ENCODE results near the gene WNT7B. TPM values are rescaled to one million over a fixed set of nuclear protein-coding genes. Genes with fewer than 3 reads are reported as not detected.

The WNT7B gene
- total RNA-seq, 1 donor from 2014 or later: not detected

- DNase-seq: no peak
- intact Hi-C loops (cut with DNase I): no loop called here
- ATAC-seq (ENCODE audit: poor library complexity): no peak
These were observed 11.9 kb downstream of the WNT7B start for GRCh38 chr22:45964926-45965527.

GRCh38 chr22:45964372-45964771 is 12.6 kb downstream of the WNT7B start:
- intact Hi-C loops (cut with DNase I): no loop called here
- ATAC-seq (ENCODE audit: poor library complexity): no peak
- DNase-seq: no peak

GRCh38 chr22:45963821-45964220 is 13.1 kb downstream of the WNT7B start:
- intact Hi-C loops (cut with DNase I): no loop called here
- ATAC-seq (ENCODE audit: poor library complexity): no peak
- no peak for DNase-seq

- no peak for DNase-seq
- intact Hi-C loops (cut with DNase I): no loop called here
- ATAC-seq (ENCODE audit: poor library complexity): no peak
These were observed 14.1 kb downstream of the WNT7B start for GRCh38 chr22:45962756-45963324.

GRCh38 chr22:45962434-45962718 is 14.6 kb downstream of the WNT7B start:
- DNase-seq: no peak
- intact Hi-C loops (cut with DNase I): no loop called here

GRCh38 chr22:45961679-45962433 is 15.1 kb downstream of the WNT7B start:
- no peak for DNase-seq
- ATAC-seq (ENCODE audit: poor library complexity): no peak
- intact Hi-C loops (cut with DNase I): no loop called here

More at GRCh38 chr22:45962434-45962718, 14.6 kb downstream of the WNT7B start:
- ATAC-seq (ENCODE audit: poor library complexity): no peak

- ATAC-seq (ENCODE audit: poor library complexity) (no peak), DNase-seq (no peak)
- intact Hi-C loops (cut with DNase I): no loop called here
These were observed 16.2 kb downstream of the WNT7B start for GRCh38 chr22:45960477-45961386.

GRCh38 chr22:45959719-45960476 is 17.1 kb downstream of the WNT7B start:
- no peak for ATAC-seq (ENCODE audit: poor library complexity)
- intact Hi-C loops (cut with DNase I): no loop called here
- DNase-seq: no peak

GRCh38 chr22:45958971-45959370 is 18.0 kb downstream of the WNT7B start:
- intact Hi-C loops (cut with DNase I): no loop called here
- ATAC-seq (ENCODE audit: poor library complexity) (no peak), DNase-seq (no peak)

GRCh38 chr22:45957826-45958225 is 19.1 kb downstream of the WNT7B start:
- DNase-seq: no peak
- intact Hi-C loops (cut with DNase I): no loop called here
- ATAC-seq (ENCODE audit: poor library complexity): no peak

- no peak for ATAC-seq (ENCODE audit: poor library complexity)
- intact Hi-C loops (cut with DNase I): no loop called here
- no peak for DNase-seq
These were observed 23.8 kb downstream of the WNT7B start for GRCh38 chr22:45953178-45953577.

GRCh38 chr22:45952553-45952952 is 24.4 kb downstream of the WNT7B start:
- DNase-seq (no peak), ATAC-seq (ENCODE audit: poor library complexity) (no peak)
- intact Hi-C loops (cut with DNase I): no loop called here

GRCh38 chr22:45952151-45952550 is 24.8 kb downstream of the WNT7B start:
- intact Hi-C loops (cut with DNase I): no loop called here
- ATAC-seq (ENCODE audit: poor library complexity): no peak
- no peak for DNase-seq

- no peak for DNase-seq
- intact Hi-C loops (cut with DNase I): no loop called here
- ATAC-seq (ENCODE audit: poor library complexity): no peak
These were observed 27.1 kb downstream of the WNT7B start for GRCh38 chr22:45949891-45950290.

GRCh38 chr22:45949258-45949870 is 27.6 kb downstream of the WNT7B start:
- DNase-seq (no peak), ATAC-seq (ENCODE audit: poor library complexity) (no peak)
- intact Hi-C loops (cut with DNase I): no loop called here

- DNase-seq: no peak
- intact Hi-C loops (cut with DNase I): no loop called here
These were observed 28.8 kb downstream of the WNT7B start for GRCh38 chr22:45948081-45948648.

GRCh38 chr22:45946805-45947600 is 30.0 kb downstream of the WNT7B start:
- no peak for ATAC-seq (ENCODE audit: poor library complexity)
- intact Hi-C loops (cut with DNase I): no loop called here
- DNase-seq: no peak

More at GRCh38 chr22:45948081-45948648, 28.8 kb downstream of the WNT7B start:
- no peak for ATAC-seq (ENCODE audit: poor library complexity)

Measured in Right ventricle myocardium superior (tissue), 1 donor.